GM12878 (cell line): Measurements from ENCODE around the gene SLF1. TPM values are rescaled to one million over a fixed set of nuclear protein-coding genes. Genes with fewer than 3 reads are reported as not detected.

ENCODE experiments used
- ATAC-seq: fragments of 200-7000 bp; cut with Tn5 transposase; 3 replicates; pipeline ENCODE4 v1.9.1; 2020; ENCODE audit warnings: mild to moderate bottlenecking, moderate library complexity
- BruUV-seq: library from RNA; stranded (reverse); fragments of 400-500 nt; replicated peaks from 2 replicates; lab custom pipeline; 2021; lab: Mats Ljungman, UMichigan
- CTCF ChIA-PET: fragments of 300-600 bp; sonication (Branson Sonifier 250); formaldehyde crosslinking; extraction: SDS; loops from one replicate; lab custom pipeline; 2021; ENCODE audit warnings: inconsistent platforms; lab: Yijun Ruan, JAX
- POLR2A ChIA-PET: fragments of 350-600 bp; formaldehyde crosslinking; extraction: SDS; loops from one replicate; lab custom pipeline; 2021; ENCODE audit warnings: inconsistent platforms; lab: Charles Lee
- RAD21 ChIA-PET: fragments of 300-600 bp; sonication (Branson Sonifier 250); formaldehyde crosslinking; loops from one replicate; lab custom pipeline; 2023; ENCODE audit warnings: antibody characterized with exemption; ENCODE audit not compliant: unreplicated experiment; lab: Charles Lee
- SMC1A ChIA-PET: fragments of 300-600 bp; sonication (Branson Sonifier 250); formaldehyde crosslinking; loops from one replicate; lab custom pipeline; 2023; ENCODE audit not compliant: unreplicated experiment, uncharacterized antibody; lab: Charles Lee
- DNase-seq: peaks from one replicate; pipeline ENCODE4 v3.0.0-alpha.2; 2011; ENCODE audit warnings: low read depth, low spot score
- FAIRE-seq: peaks from 3 replicates; lab custom pipeline; 2011; peaks lifted over from hg19 to GRCh38; lab: Jason Lieb, UNC
- H2AFZ ChIP-seq: 2 replicates; pipeline ENCODE4 v1.6.0; 2011; ENCODE audit warnings: low read depth, low read length, control low read depth; ENCODE audit not compliant: control insufficient read depth
- H3K27ac ChIP-seq: 2 replicates; pipeline ENCODE4 v1.5.1; 2011; ENCODE audit warnings: control low read depth; ENCODE audit not compliant: control insufficient read depth, insufficient read depth
- H3K27me3 ChIP-seq, 2 experiments: replicated peaks in 1 of 2; 2 replicates each; pipeline versions ENCODE4 v1.6.0 to v1.6.1; 2011; ENCODE audit warnings: low read length in 1 of 2; ENCODE audit not compliant: control insufficient read depth in 2 of 2, insufficient read depth in 2 of 2
- H3K36me3 ChIP-seq, 2 experiments: 2 replicates each; pipeline ENCODE4 v1.5.1; 2011; ENCODE audit warnings: low read length in 1 of 2; ENCODE audit not compliant: control insufficient read depth in 2 of 2, insufficient read depth in 2 of 2
- H3K4me1 ChIP-seq: 2 replicates; pipeline ENCODE4 v1.6.1; 2011; ENCODE audit warnings: mild to moderate bottlenecking, low read length, moderate library complexity, mixed read lengths; ENCODE audit not compliant: control insufficient read depth, insufficient read depth
- H3K4me2 ChIP-seq: 2 replicates; pipeline ENCODE4 v1.6.0; 2011; ENCODE audit warnings: control low read depth; ENCODE audit not compliant: control insufficient read depth, insufficient read depth
- H3K4me3 ChIP-seq: fragments of 200-600 bp; sonication (generic); 2 replicates; pipeline ENCODE4 v1.5.1; 2016
- H3K79me2 ChIP-seq: 2 replicates; pipeline ENCODE4 v1.6.0; 2011; ENCODE audit warnings: low read length; ENCODE audit not compliant: control insufficient read depth, insufficient read depth
- H3K9ac ChIP-seq: 2 replicates; pipeline ENCODE4 v1.8.0; 2011; ENCODE audit warnings: low read length, control low read depth, mixed read lengths; ENCODE audit not compliant: control insufficient read depth, insufficient read depth
- H3K9me3 ChIP-seq: replicated peaks from 3 replicates; pipeline ENCODE4 v1.5.1; 2011; ENCODE audit warnings: mild to moderate bottlenecking, low read length; ENCODE audit not compliant: control insufficient read depth, insufficient read depth
- H4K20me1 ChIP-seq: 2 replicates; pipeline ENCODE4 v1.6.0; 2011; ENCODE audit not compliant: control insufficient read depth, insufficient read depth
- BRCA1 ChIP-seq: IDR thresholded peaks from 2 replicates; pipeline ENCODE4 v1.6.1; 2011; ENCODE audit warnings: low read depth, low read length, improper control_type of control experiment
- CEBPB ChIP-seq, 2 experiments: fragments of 150-350 bp in 1 of 2; IDR thresholded peaks; 2 replicates each; pipeline ENCODE4 v1.6.1; 2012 to 2014; ENCODE audit warnings: low read depth in 2 of 2, low read length in 2 of 2, borderline replicate concordance in 1 of 2, inconsistent platforms in 1 of 2
- IRF4 ChIP-seq: IDR thresholded peaks from 2 replicates; pipeline ENCODE4 v1.6.1; 2011; ENCODE audit warnings: low read depth, low read length
- MLLT1 ChIP-seq: fragments of 450-650 bp; IDR thresholded peaks from 2 replicates; pipeline ENCODE4 v1.6.1; 2016; ENCODE audit warnings: mild to moderate bottlenecking
- NR2C2 ChIP-seq: IDR thresholded peaks from 2 replicates; pipeline ENCODE4 v1.6.1; 2011; ENCODE audit warnings: borderline replicate concordance, low read depth; ENCODE audit not compliant: control insufficient read depth, insufficient read length
- ZNF24 ChIP-seq: fragments of 450-650 bp; IDR thresholded peaks from 2 replicates; pipeline ENCODE4 v1.6.1; 2017; ENCODE audit warnings: antibody characterized with exemption, mild to moderate bottlenecking
- WGBS: methylation state at CpG from one replicate; pipeline ENCODE4 v1.1.6; 2016; ENCODE audit warnings: low lambda C conversion rate; ENCODE audit not compliant: insufficient replicate concordance, insufficient coverage; ENCODE audit errors: missing lambda C conversion rate; 5-methylcytosine and 5-hydroxymethylcytosine counted together
- in situ Hi-C: fragments of 300-500 bp; cut with MboI; formaldehyde crosslinking; loops from 9 replicates; pipeline ENCODE4 v1.14.3; 2018; ENCODE audit warnings: mixed read lengths
- intact Hi-C: fragments of 100-400 bp; cut with micrococcal nuclease; formaldehyde crosslinking; loops from one replicate; pipeline ENCODE4 v1.14.2; 2022; ENCODE audit not compliant: unreplicated experiment
- polyA plus RNA-seq, 11 experiments: library from polyadenylated mRNA; depleted of rRNA in 4 of 11; unstranded in 6 of 11; stranded (reverse) in 5 of 11; fragments of >200 nt; fragmentation: Nextera tagmentation in 4 of 11; fragmentation: Illumina TruSeq in 1 of 11; extraction: Ambion mirVana in 4 of 11; extraction: Trizol in 1 of 11; gene quantifications; 1 replicate in 1 of 11; 2 replicates in 10 of 11; pipeline versions ENCODE4 v1.2.1 to v1.2.3, GENCODE V29; 2011 to 2016; ENCODE audit warnings: inconsistent platforms in 2 of 11, missing spikeins in 2 of 11, low read depth in 1 of 11
- total RNA-seq, 4 experiments: library from RNA; depleted of rRNA in 3 of 4; stranded (reverse); fragments of >200 nt in 3 of 4; fragmentation: Illumina TruSeq in 1 of 4; extraction: Trizol in 1 of 4; gene quantifications; 2 replicates each; pipeline versions ENCODE4 v1.2.1 to v1.2.3, GENCODE V29; 2013 to 2021
- TF ChIP-seq, protein P1 (sequence below): fragments of 450-650 bp; IDR thresholded peaks from 2 replicates; pipeline ENCODE4 v1.6.1; 2017; ENCODE audit warnings: low read depth, mild to moderate bottlenecking, moderate library complexity

SLF1 gene
- total and polyA plus RNA-seq, 10 of the 15 experiments (the other 5 are each of a cell fraction or from before 2014, with no cell fraction given), result 8.1 to 27.0 (median 13.4) TPM

GRCh38 chr5:94709277-94709676, 90.8 kb downstream of the SLF1 start:
- no peaks in the 10 kb centered on the region; a peak in 3 of 4 replicates for H3K36me3 ChIP-seq
- H3K27me3 ChIP-seq, result no peaks in the 10 kb centered on the region
- no peak overlapping the region for H2AFZ ChIP-seq
- no peak for FAIRE-seq
- H3K79me2 ChIP-seq, result no peaks in the 10 kb centered on the region
- DNase-seq, result no peak
- SMC1A ChIA-PET, result interaction anchor here (1.0 to 2.6 kb wide), 3 partner anchors 8 to 29 kb away, joined by 3 to 14 read pairs (median 10); no protein-coding TSS in a partner anchor
- in situ Hi-C loops (no loop called here), intact Hi-C loops (no loop called here)
- H4K20me1 ChIP-seq, result no peaks in the 10 kb centered on the region
- BruUV-seq, result no TSS peak
- 92% methylated on average over 1 of the region's 1 CpG for WGBS
- H3K4me3 ChIP-seq, result no peak overlapping the region
- TF ChIP-seq ZNF24, result no peak
- TF ChIP-seq IRF4, result no peak
- TF ChIP-seq MLLT1, result no peak
- no peak for TF ChIP-seq NR2C2
- no peak for TF ChIP-seq BRCA1
- TF ChIP-seq, protein P1, sequence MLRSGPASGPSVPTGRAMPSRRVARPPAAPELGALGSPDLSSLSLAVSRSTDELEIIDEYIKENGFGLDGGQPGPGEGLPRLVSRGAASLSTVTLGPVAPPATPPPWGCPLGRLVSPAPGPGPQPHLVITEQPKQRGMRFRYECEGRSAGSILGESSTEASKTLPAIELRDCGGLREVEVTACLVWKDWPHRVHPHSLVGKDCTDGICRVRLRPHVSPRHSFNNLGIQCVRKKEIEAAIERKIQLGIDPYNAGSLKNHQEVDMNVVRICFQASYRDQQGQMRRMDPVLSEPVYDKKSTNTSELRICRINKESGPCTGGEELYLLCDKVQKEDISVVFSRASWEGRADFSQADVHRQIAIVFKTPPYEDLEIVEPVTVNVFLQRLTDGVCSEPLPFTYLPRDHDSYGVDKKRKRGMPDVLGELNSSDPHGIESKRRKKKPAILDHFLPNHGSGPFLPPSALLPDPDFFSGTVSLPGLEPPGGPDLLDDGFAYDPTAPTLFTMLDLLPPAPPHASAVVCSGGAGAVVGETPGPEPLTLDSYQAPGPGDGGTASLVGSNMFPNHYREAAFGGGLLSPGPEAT, result no peak
- no peak for TF ChIP-seq CEBPB (IDR thresholded peaks at IDR 0.05; ENCODE audit: borderline replicate concordance in 1 of 2, low read depth in 2 of 2, low read length in 2 of 2)
- no peak for ATAC-seq
- 0 out of 2 replicates have a peak, but pooled peaks cover 2% of the 10 kb centered on the region for H3K4me1 ChIP-seq
- H3K4me2 ChIP-seq, result no peak overlapping the region
- H3K9me3 ChIP-seq, result no peaks in the 10 kb centered on the region
- H3K27ac ChIP-seq, result no peak overlapping the region
- POLR2A ChIA-PET, result no interaction called here
- RAD21 ChIA-PET, result no interaction called here
- no peak overlapping the region for H3K9ac ChIP-seq
- CTCF ChIA-PET, result interaction anchor here (0.9 to 2.8 kb wide), 5 partner anchors 9 to 184 kb away, joined by 3 to 12 read pairs (median 3); no protein-coding TSS in a partner anchor
